ENCODE measurements around the gene SLC7A14.

The SLC7A14 gene

GRCh38 chr3:170497207-170498095 is 88.4 kb downstream of the SLC7A14 start:
- DNase-seq = no peak

GRCh38 chr3:170496868-170497140 is 89.1 kb downstream of the SLC7A14 start:
- no peak for DNase-seq

GRCh38 chr3:170496026-170496867 is 89.6 kb downstream of the SLC7A14 start:
- DNase-seq = no peak

GRCh38 chr3:170494766-170495165 is 91.1 kb downstream of the SLC7A14 start:
- DNase-seq = no peak

- DNase-seq = no peak
Observed at GRCh38 chr3:170493712-170494182, 92.1 kb downstream of the SLC7A14 start.

GRCh38 chr3:170491901-170492300 is 94.0 kb downstream of the SLC7A14 start:
- DNase-seq = no peak

- DNase-seq = no peak
Observed at GRCh38 chr3:170490828-170491560, 94.9 kb downstream of the SLC7A14 start.

- no peak for DNase-seq
Observed at GRCh38 chr3:170488802-170489201, 97.1 kb downstream of the SLC7A14 start.

- DNase-seq = no peak
Observed at GRCh38 chr3:170487031-170487430, 98.8 kb downstream of the SLC7A14 start.

- DNase-seq = no peak
Observed at GRCh38 chr3:170486398-170486797, 99.5 kb downstream of the SLC7A14 start.

GRCh38 chr3:170485696-170486095 is 100.2 kb downstream of the SLC7A14 start:
- peak in 41 of 51 donors; percentile 22 to 91 (median 69) for DNase-seq

GRCh38 chr3:170485294-170485693 is 100.6 kb downstream of the SLC7A14 start:
- peak in 2 of 51 donors; percentile 46 to 72 for DNase-seq

- DNase-seq = no peak
Observed at GRCh38 chr3:170484869-170485268, 101.0 kb downstream of the SLC7A14 start.

- no peak for DNase-seq
Observed at GRCh38 chr3:170483485-170484262, 102.2 kb downstream of the SLC7A14 start.

GRCh38 chr3:170482199-170482598 is 103.7 kb downstream of the SLC7A14 start:
- no peak for DNase-seq

GRCh38 chr3:170480111-170480510 is 105.8 kb downstream of the SLC7A14 start:
- DNase-seq = no peak

- no peak for DNase-seq
Observed at GRCh38 chr3:170477395-170477794, 108.5 kb downstream of the SLC7A14 start.

- peak in 21 of 51 donors; percentile 9 to 69 (median 32) for DNase-seq
Observed at GRCh38 chr3:170476291-170476690, 109.6 kb downstream of the SLC7A14 start.

- no peak for DNase-seq
Observed at GRCh38 chr3:170475092-170475685, 110.7 kb downstream of the SLC7A14 start.

- DNase-seq = no peak
Observed at GRCh38 chr3:170473358-170473757, 112.5 kb downstream of the SLC7A14 start.

- peak in 1 of 51 donors; percentile 64 for DNase-seq
Observed at GRCh38 chr3:170471149-170471548, 114.7 kb downstream of the SLC7A14 start.

Measured in hypothalamus (tissue), 51 donors.